ENCODE data around the gene PUS3.

- no peak for TF ChIP-seq POLR2A (IDR thresholded peaks at IDR 0.05)
- TF ChIP-seq, protein P1, sequence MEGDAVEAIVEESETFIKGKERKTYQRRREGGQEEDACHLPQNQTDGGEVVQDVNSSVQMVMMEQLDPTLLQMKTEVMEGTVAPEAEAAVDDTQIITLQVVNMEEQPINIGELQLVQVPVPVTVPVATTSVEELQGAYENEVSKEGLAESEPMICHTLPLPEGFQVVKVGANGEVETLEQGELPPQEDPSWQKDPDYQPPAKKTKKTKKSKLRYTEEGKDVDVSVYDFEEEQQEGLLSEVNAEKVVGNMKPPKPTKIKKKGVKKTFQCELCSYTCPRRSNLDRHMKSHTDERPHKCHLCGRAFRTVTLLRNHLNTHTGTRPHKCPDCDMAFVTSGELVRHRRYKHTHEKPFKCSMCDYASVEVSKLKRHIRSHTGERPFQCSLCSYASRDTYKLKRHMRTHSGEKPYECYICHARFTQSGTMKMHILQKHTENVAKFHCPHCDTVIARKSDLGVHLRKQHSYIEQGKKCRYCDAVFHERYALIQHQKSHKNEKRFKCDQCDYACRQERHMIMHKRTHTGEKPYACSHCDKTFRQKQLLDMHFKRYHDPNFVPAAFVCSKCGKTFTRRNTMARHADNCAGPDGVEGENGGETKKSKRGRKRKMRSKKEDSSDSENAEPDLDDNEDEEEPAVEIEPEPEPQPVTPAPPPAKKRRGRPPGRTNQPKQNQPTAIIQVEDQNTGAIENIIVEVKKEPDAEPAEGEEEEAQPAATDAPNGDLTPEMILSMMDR (IDR thresholded peaks at IDR 0.05): no peak
Measured at GRCh38 chr11:125918140-125918840, 15.3 kb upstream of the PUS3 start.

Measured in Peyer's patch (tissue), 4 donors.